ENCODE results near the gene CELF2.

The CELF2 gene

GRCh38 chr10:11088709-11089108 is 71.0 kb downstream of the CELF2 start:
- no peaks in the 10 kb centered on the region for H3K36me3 ChIP-seq (ENCODE audit: insufficient read depth, low read length)
- no peak overlapping the region for H3K27ac ChIP-seq (ENCODE audit: low read depth, low read length)
- no peaks in the 10 kb centered on the region for H3K27me3 ChIP-seq (ENCODE audit: control insufficient read depth in 1 of 2, insufficient read depth in 2 of 2, low read length in 2 of 2)
- H3K9me3 ChIP-seq (ENCODE audit: low read length) = no peaks in the 10 kb centered on the region
- H3K4me3 ChIP-seq (ENCODE audit: low read depth in 1 of 2, low read length in 2 of 2) = no peak overlapping the region
- peaks cover 19% of the 10 kb centered on the region for H3K4me1 ChIP-seq (ENCODE audit: insufficient read depth, low read length)
- no peak overlapping the region for H3K9ac ChIP-seq (ENCODE audit: low read length)

- no peak overlapping the region for H3K27ac ChIP-seq (ENCODE audit: low read depth, low read length)
- H3K9ac ChIP-seq (ENCODE audit: low read length) = no peak overlapping the region
- no peaks in the 10 kb centered on the region for H3K36me3 ChIP-seq (ENCODE audit: insufficient read depth, low read length)
- no peak overlapping the region for H3K4me3 ChIP-seq (ENCODE audit: low read depth in 1 of 2, low read length in 2 of 2)
- H3K9me3 ChIP-seq (ENCODE audit: low read length) = no peaks in the 10 kb centered on the region
- peaks cover 19% of the 10 kb centered on the region for H3K4me1 ChIP-seq (ENCODE audit: insufficient read depth, low read length)
- no peaks in the 10 kb centered on the region for H3K27me3 ChIP-seq (ENCODE audit: control insufficient read depth in 1 of 2, insufficient read depth in 2 of 2, low read length in 2 of 2)
These were observed 71.6 kb downstream of the CELF2 start for GRCh38 chr10:11089272-11089671.

- no peaks in the 10 kb centered on the region for H3K36me3 ChIP-seq (ENCODE audit: insufficient read depth, low read length)
- H3K9ac ChIP-seq (ENCODE audit: low read length) = no peak overlapping the region
- peaks cover 3% of the 10 kb centered on the region for H3K4me1 ChIP-seq (ENCODE audit: insufficient read depth, low read length)
- no peak overlapping the region for H3K27ac ChIP-seq (ENCODE audit: low read depth, low read length)
- no peaks in the 10 kb centered on the region for H3K27me3 ChIP-seq (ENCODE audit: control insufficient read depth in 1 of 2, insufficient read depth in 2 of 2, low read length in 2 of 2)
- H3K4me3 ChIP-seq (ENCODE audit: low read depth in 1 of 2, low read length in 2 of 2) = no peak overlapping the region
- H3K9me3 ChIP-seq (ENCODE audit: low read length) = no peaks in the 10 kb centered on the region
These were observed 73.9 kb downstream of the CELF2 start for GRCh38 chr10:11091517-11092102.

- H3K36me3 ChIP-seq (ENCODE audit: insufficient read depth, low read length) = no peaks in the 10 kb centered on the region
- H3K4me3 ChIP-seq (ENCODE audit: low read depth in 1 of 2, low read length in 2 of 2) = no peak overlapping the region
- no peaks in the 10 kb centered on the region for H3K9me3 ChIP-seq (ENCODE audit: low read length)
- H3K27ac ChIP-seq (ENCODE audit: low read depth, low read length) = no peak overlapping the region
- no peaks in the 10 kb centered on the region for H3K27me3 ChIP-seq (ENCODE audit: control insufficient read depth in 1 of 2, insufficient read depth in 2 of 2, low read length in 2 of 2)
- H3K9ac ChIP-seq (ENCODE audit: low read length) = no peak overlapping the region
- peaks cover 11% of the 10 kb centered on the region for H3K4me1 ChIP-seq (ENCODE audit: insufficient read depth, low read length)
These were observed 76.4 kb downstream of the CELF2 start for GRCh38 chr10:11093771-11094736.

- Histone ChIP-seq H3K4me3 (ENCODE audit: low read depth in 1 of 2, low read length in 2 of 2) (no peak overlapping the region), H3K4me1 (ENCODE audit: insufficient read depth, low read length) (peaks cover 11% of the 10 kb centered on the region), H3K27me3 (ENCODE audit: control insufficient read depth in 1 of 2, insufficient read depth in 2 of 2, low read length in 2 of 2) (no peaks in the 10 kb centered on the region), H3K27ac (ENCODE audit: low read depth, low read length) (no peak overlapping the region), H3K36me3 (ENCODE audit: insufficient read depth, low read length) (no peaks in the 10 kb centered on the region), H3K9ac (ENCODE audit: low read length) (no peak overlapping the region), H3K9me3 (ENCODE audit: low read length) (no peaks in the 10 kb centered on the region)
These were observed 77.7 kb downstream of the CELF2 start for GRCh38 chr10:11095374-11095801.

GRCh38 chr10:11096422-11096821 is 78.8 kb downstream of the CELF2 start:
- no peak overlapping the region for H3K9ac ChIP-seq (ENCODE audit: low read length)
- H3K27me3 ChIP-seq (ENCODE audit: control insufficient read depth in 1 of 2, insufficient read depth in 2 of 2, low read length in 2 of 2) = no peaks in the 10 kb centered on the region
- no peak overlapping the region for H3K4me3 ChIP-seq (ENCODE audit: low read depth in 1 of 2, low read length in 2 of 2)
- H3K4me1 ChIP-seq (ENCODE audit: insufficient read depth, low read length) = peaks cover 11% of the 10 kb centered on the region
- H3K36me3 ChIP-seq (ENCODE audit: insufficient read depth, low read length) = no peaks in the 10 kb centered on the region
- no peaks in the 10 kb centered on the region for H3K9me3 ChIP-seq (ENCODE audit: low read length)
- H3K27ac ChIP-seq (ENCODE audit: low read depth, low read length) = no peak overlapping the region

GRCh38 chr10:11097686-11098085 is 80.0 kb downstream of the CELF2 start:
- no peaks in the 10 kb centered on the region for H3K36me3 ChIP-seq (ENCODE audit: insufficient read depth, low read length)
- H3K9me3 ChIP-seq (ENCODE audit: low read length) = no peaks in the 10 kb centered on the region
- H3K9ac ChIP-seq (ENCODE audit: low read length) = no peak overlapping the region
- no peaks in the 10 kb centered on the region for H3K27me3 ChIP-seq (ENCODE audit: control insufficient read depth in 1 of 2, insufficient read depth in 2 of 2, low read length in 2 of 2)
- H3K4me1 ChIP-seq (ENCODE audit: insufficient read depth, low read length) = peaks cover 11% of the 10 kb centered on the region
- no peak overlapping the region for H3K4me3 ChIP-seq (ENCODE audit: low read depth in 1 of 2, low read length in 2 of 2)
- no peak overlapping the region for H3K27ac ChIP-seq (ENCODE audit: low read depth, low read length)

GRCh38 chr10:11098666-11099065 is 81.0 kb downstream of the CELF2 start:
- Histone ChIP-seq H3K27ac (ENCODE audit: low read depth, low read length) (no peak overlapping the region), H3K9me3 (ENCODE audit: low read length) (no peaks in the 10 kb centered on the region), H3K4me3 (ENCODE audit: low read depth in 1 of 2, low read length in 2 of 2) (no peak overlapping the region), H3K9ac (ENCODE audit: low read length) (no peak overlapping the region), H3K27me3 (ENCODE audit: control insufficient read depth in 1 of 2, insufficient read depth in 2 of 2, low read length in 2 of 2) (no peaks in the 10 kb centered on the region), H3K36me3 (ENCODE audit: insufficient read depth, low read length) (no peaks in the 10 kb centered on the region), H3K4me1 (ENCODE audit: insufficient read depth, low read length) (peaks cover 11% of the 10 kb centered on the region)

- H3K27me3 ChIP-seq (ENCODE audit: control insufficient read depth in 1 of 2, insufficient read depth in 2 of 2, low read length in 2 of 2) = no peaks in the 10 kb centered on the region
- H3K27ac ChIP-seq (ENCODE audit: low read depth, low read length) = no peak overlapping the region
- no peaks in the 10 kb centered on the region for H3K4me1 ChIP-seq (ENCODE audit: insufficient read depth, low read length)
- no peak overlapping the region for H3K4me3 ChIP-seq (ENCODE audit: low read depth in 1 of 2, low read length in 2 of 2)
- no peaks in the 10 kb centered on the region for H3K36me3 ChIP-seq (ENCODE audit: insufficient read depth, low read length)
- no peaks in the 10 kb centered on the region for H3K9me3 ChIP-seq (ENCODE audit: low read length)
- no peak overlapping the region for H3K9ac ChIP-seq (ENCODE audit: low read length)
These were observed 87.4 kb downstream of the CELF2 start for GRCh38 chr10:11104772-11105675.

- Histone ChIP-seq H3K36me3 (ENCODE audit: insufficient read depth, low read length) (no peaks in the 10 kb centered on the region), H3K9me3 (ENCODE audit: low read length) (no peaks in the 10 kb centered on the region), H3K4me1 (ENCODE audit: insufficient read depth, low read length) (no peaks in the 10 kb centered on the region), H3K27ac (ENCODE audit: low read depth, low read length) (no peak overlapping the region), H3K9ac (ENCODE audit: low read length) (no peak overlapping the region), H3K4me3 (ENCODE audit: low read depth in 1 of 2, low read length in 2 of 2) (no peak overlapping the region), H3K27me3 (ENCODE audit: control insufficient read depth in 1 of 2, insufficient read depth in 2 of 2, low read length in 2 of 2) (no peaks in the 10 kb centered on the region)
These were observed 88.0 kb downstream of the CELF2 start for GRCh38 chr10:11105676-11106004.

- Histone ChIP-seq H3K4me3 (ENCODE audit: low read depth in 1 of 2, low read length in 2 of 2) (no peak overlapping the region), H3K36me3 (ENCODE audit: insufficient read depth, low read length) (no peaks in the 10 kb centered on the region), H3K4me1 (ENCODE audit: insufficient read depth, low read length) (no peaks in the 10 kb centered on the region), H3K9ac (ENCODE audit: low read length) (no peak overlapping the region), H3K27me3 (ENCODE audit: control insufficient read depth in 1 of 2, insufficient read depth in 2 of 2, low read length in 2 of 2) (no peaks in the 10 kb centered on the region), H3K9me3 (ENCODE audit: low read length) (no peaks in the 10 kb centered on the region), H3K27ac (ENCODE audit: low read depth, low read length) (no peak overlapping the region)
These were observed 89.1 kb downstream of the CELF2 start for GRCh38 chr10:11106621-11107374.
